Measurements from ENCODE around the gene ZNF470. TPM values are rescaled to one million over a fixed set of nuclear protein-coding genes. Genes with fewer than 3 reads are reported as not detected.

Gene ZNF470
- total and polyA plus RNA-seq, 2 donors from 2014 or later = 5.1 to 6.6 TPM

- intact Hi-C loops (cut with DNase I) = no loop called here
- FAIRE-seq (no peak), DNase-seq (no peak)
- Histone ChIP-seq H3K36me3 (ENCODE audit: control insufficient read depth in 2 of 3, insufficient read depth in 3 of 3, low read length in 3 of 3) (peaks cover 8 to 42% (median 25%) of the 10 kb centered on the region in 3 donors), H3K4me1 (ENCODE audit: control insufficient read depth in 2 of 3, insufficient read depth in 2 of 3, low read depth in 1 of 3, low read length in 3 of 3) (no peaks in the 10 kb centered on the region), H3K4me3 (ENCODE audit: low read length in 3 of 3) (peak overlapping the region in 2 of 3 donors; percentile 9 to 44), H3K27ac (ENCODE audit: low read depth in 2 of 2, low read length in 2 of 2) (no peak overlapping the region), H3K9me3 (ENCODE audit: control insufficient read depth in 2 of 3, insufficient read depth in 1 of 3, low read length in 3 of 3) (peaks cover 23 to 95% (median 73%) of the 10 kb centered on the region in 3 donors), H3K27me3 (ENCODE audit: control insufficient read depth, insufficient read depth, low read length) (no peaks in the 10 kb centered on the region), H3K9ac (ENCODE audit: low read length in 3 of 3) (no peak overlapping the region)
- TF ChIP-seq CTCF (IDR thresholded peaks at IDR 0.05; ENCODE audit: borderline replicate concordance, extremely low read depth, insufficient read depth) = no peak
Observed at GRCh38 chr19:56577719-56578602, 10.7 kb downstream of the ZNF470 start.

GRCh38 chr19:56594446-56594782 is 27.1 kb downstream of the ZNF470 start:
- Histone ChIP-seq H3K27ac (ENCODE audit: low read depth in 2 of 2, low read length in 2 of 2) (no peak overlapping the region), H3K9me3 (ENCODE audit: control insufficient read depth in 2 of 3, insufficient read depth in 1 of 3, low read length in 3 of 3) (peaks cover 0 to 4% (median 0%) of the 10 kb centered on the region in 3 donors), H3K36me3 (ENCODE audit: control insufficient read depth in 2 of 3, insufficient read depth in 3 of 3, low read length in 3 of 3) (no peaks in the 10 kb centered on the region), H3K4me3 (ENCODE audit: low read length in 3 of 3) (peak overlapping the region; percentile 83 to 97 (median 94)), H3K4me1 (ENCODE audit: control insufficient read depth in 2 of 3, insufficient read depth in 2 of 3, low read depth in 1 of 3, low read length in 3 of 3) (peaks cover 4 to 10% (median 8%) of the 10 kb centered on the region in 3 donors), H3K27me3 (ENCODE audit: control insufficient read depth, insufficient read depth, low read length) (no peaks in the 10 kb centered on the region), H3K9ac (ENCODE audit: low read length in 3 of 3) (no peak overlapping the region)
- FAIRE-seq (no peak), DNase-seq (no peak)
- TF ChIP-seq CTCF (IDR thresholded peaks at IDR 0.05; ENCODE audit: borderline replicate concordance, extremely low read depth, insufficient read depth) = no peak
- intact Hi-C loops (cut with DNase I) = no loop called here

DNA sequence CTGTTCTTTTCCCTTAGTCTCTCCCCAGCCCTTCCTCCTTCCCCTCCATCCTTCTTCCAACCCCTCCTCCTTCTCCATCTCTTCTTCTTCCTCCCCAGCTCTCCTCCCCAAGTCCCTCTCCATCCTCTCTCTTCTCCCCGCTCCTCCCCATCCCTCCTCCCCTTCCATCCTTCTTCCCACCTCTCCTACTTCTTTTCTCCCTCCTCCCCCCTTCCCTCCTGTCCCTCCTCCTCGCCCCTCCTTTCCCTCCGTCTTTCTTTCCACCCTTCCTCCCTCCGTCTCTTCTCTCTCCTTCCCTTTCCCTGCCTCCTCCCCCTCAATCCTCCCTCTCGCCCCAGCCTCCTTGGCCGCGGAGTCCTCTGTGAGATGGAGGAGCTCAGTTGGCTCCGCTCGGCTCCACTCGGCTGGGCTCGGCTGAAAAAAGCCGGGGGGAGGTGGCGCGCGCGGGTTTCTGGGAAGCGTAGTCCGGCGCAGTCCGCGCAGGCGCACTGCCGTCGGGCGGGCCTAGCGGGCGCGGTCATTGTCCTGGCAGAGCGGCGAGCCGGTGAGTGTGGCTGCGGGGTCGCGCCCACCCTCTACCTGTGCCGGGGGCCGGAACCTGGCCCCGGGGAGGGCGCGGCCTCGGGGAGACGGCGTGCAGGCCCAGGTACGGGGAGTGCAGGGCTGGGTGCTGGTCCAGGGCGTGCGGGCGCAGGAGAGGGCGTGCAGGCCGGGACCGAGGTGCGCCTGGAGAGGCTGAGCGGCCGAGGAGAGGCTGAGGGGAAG is 27.7 kb downstream of the ZNF470 start, which contains the start of gene ZNF71:
Gene ZNF71 (plus strand): TSS at position 520 of the 765 bp plus-strand sequence. CDS start 6,257 bp downstream, outside the sequence.
- peak within 1 kb of the TSS; percentile 94 to 100 (median 97) for H3K4me3 ChIP-seq (ENCODE audit: low read length in 3 of 3)
- H3K4me1 ChIP-seq (ENCODE audit: control insufficient read depth in 2 of 3, insufficient read depth in 2 of 3, low read depth in 1 of 3, low read length in 3 of 3) = peaks cover 4 to 10% (median 8%) of the 10 kb centered on the region in 3 donors
- H3K36me3 ChIP-seq (ENCODE audit: control insufficient read depth in 2 of 3, insufficient read depth in 3 of 3, low read length in 3 of 3) = no peaks in the 10 kb centered on the region
- intact Hi-C loops (cut with DNase I) = no loop called here
- peak; percentile 94 to 97 (median 96) for DNase-seq
- peaks cover 0 to 3% (median 0%) of the 10 kb centered on the region in 3 donors for H3K9me3 ChIP-seq (ENCODE audit: control insufficient read depth in 2 of 3, insufficient read depth in 1 of 3, low read length in 3 of 3)
- H3K27me3 ChIP-seq (ENCODE audit: control insufficient read depth, insufficient read depth, low read length) = no peaks in the 10 kb centered on the region
- no peak for FAIRE-seq
- TF ChIP-seq CTCF (IDR thresholded peaks at IDR 0.05; ENCODE audit: borderline replicate concordance, extremely low read depth, insufficient read depth) = no peak
- peak within 1 kb of the TSS; percentile 79 to 99 (median 92) for H3K9ac ChIP-seq (ENCODE audit: low read length in 3 of 3)
- peak within 1 kb of the TSS in 1 of 2 donors; percentile 77 for H3K27ac ChIP-seq (ENCODE audit: low read depth in 2 of 2, low read length in 2 of 2)

Measured in kidney (tissue), 14 donors.